Activated T-cell treated with anti-CD3 and anti-CD28 coated beads, Interleukin-2, amount 50 U/mL, for 4 hours (primary cell): ENCODE measurements around the gene RELA. TPM values are rescaled to one million over a fixed set of nuclear protein-coding genes. Genes with fewer than 3 reads are reported as not detected.

Experiments used
- ATAC-seq, 2 donors: fragments of 200-7000 bp; cut with Tn5 transposase; one replicate each; pipeline ENCODE4 v1.10.0; 2021
- DNase-seq: peaks from one replicate; pipeline ENCODE4 v3.0.0-alpha.2; 2020
- H3K27me3 Mint-ChIP-seq: one replicate; pipeline ENCODE4 v1.8.0; 2021; ENCODE audit warnings: low read depth, mixed read lengths
- H3K36me3 Mint-ChIP-seq: one replicate; pipeline ENCODE4 v1.8.0; 2022; ENCODE audit warnings: mixed read lengths; ENCODE audit not compliant: insufficient read depth
- H3K4me1 Mint-ChIP-seq: one replicate; pipeline ENCODE4 v1.8.0; 2021; ENCODE audit warnings: low read depth, mixed read lengths
- H3K4me3 Mint-ChIP-seq: one replicate; pipeline ENCODE4 v1.8.0; 2021; ENCODE audit warnings: mild to moderate bottlenecking, moderate library complexity, mixed read lengths
- H3K9me3 Mint-ChIP-seq: one replicate; pipeline ENCODE4 v1.8.0; 2021; ENCODE audit warnings: mixed read lengths
- total RNA-seq, 3 donors: library from RNA; stranded (reverse); gene quantifications; one replicate each; pipeline ENCODE4 v1.2.1, GENCODE V29; 2021

Gene RELA
- total RNA-seq, 3 donors from 2014 or later, result 108 to 118 (median 111) TPM

DNA sequence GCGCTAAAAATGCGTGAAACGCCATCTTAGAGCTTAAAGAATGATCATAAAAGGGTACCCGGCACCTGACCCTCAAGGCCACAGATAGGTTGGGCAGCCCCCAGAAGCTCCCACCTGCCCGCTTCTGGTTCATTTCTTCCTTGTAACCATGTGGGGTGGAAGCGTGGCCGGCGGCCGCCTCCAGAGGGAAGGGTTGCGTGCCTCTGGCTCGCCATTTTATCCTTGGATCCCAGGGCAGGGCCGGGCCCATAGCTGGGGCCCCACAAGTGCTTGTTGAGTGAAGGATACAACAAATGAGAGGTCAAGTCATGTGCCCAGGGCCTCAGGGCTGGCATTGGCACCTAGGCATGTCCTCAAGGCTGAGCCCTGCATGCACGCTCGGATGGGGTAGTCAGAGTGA lies 41.3 kb downstream of the RELA start:
- ATAC-seq (no peak), DNase-seq (no peak)
- Mint-ChIP-seq H3K4me3 (no peak overlapping the region), H3K9me3 (no peaks in the 10 kb centered on the region), H3K4me1 (peaks cover 24% of the 10 kb centered on the region), H3K36me3 (peaks cover 29% of the 10 kb centered on the region), H3K27me3 (no peaks in the 10 kb centered on the region)

DNA sequence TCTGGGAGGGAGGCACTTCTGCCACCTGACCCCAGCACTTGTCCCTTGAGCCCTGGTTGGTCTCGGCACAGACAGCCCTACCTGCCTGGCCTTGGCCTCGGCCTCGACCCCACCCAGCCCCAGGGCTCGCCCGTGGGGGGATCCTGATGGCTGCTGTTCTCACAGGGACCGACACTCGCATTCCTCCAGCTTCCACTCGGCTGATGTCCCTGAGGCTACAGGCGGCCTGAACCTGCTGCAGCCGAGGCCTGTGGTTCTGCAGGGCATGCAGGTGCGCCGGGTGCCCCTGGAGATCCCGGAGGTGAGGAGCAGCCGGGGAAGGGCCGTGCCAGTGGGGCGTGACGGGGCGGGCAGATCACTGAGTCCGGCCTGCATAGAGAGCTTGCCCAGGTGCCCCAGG lies 42.0 kb downstream of the RELA start:
- no peaks in the 10 kb centered on the region for H3K27me3 Mint-ChIP-seq
- H3K4me1 Mint-ChIP-seq, result peaks cover 18% of the 10 kb centered on the region
- peaks cover 25% of the 10 kb centered on the region for H3K36me3 Mint-ChIP-seq
- H3K4me3 Mint-ChIP-seq, result no peak overlapping the region
- H3K9me3 Mint-ChIP-seq, result no peaks in the 10 kb centered on the region
- ATAC-seq, result no peak
- DNase-seq, result no peak

DNA sequence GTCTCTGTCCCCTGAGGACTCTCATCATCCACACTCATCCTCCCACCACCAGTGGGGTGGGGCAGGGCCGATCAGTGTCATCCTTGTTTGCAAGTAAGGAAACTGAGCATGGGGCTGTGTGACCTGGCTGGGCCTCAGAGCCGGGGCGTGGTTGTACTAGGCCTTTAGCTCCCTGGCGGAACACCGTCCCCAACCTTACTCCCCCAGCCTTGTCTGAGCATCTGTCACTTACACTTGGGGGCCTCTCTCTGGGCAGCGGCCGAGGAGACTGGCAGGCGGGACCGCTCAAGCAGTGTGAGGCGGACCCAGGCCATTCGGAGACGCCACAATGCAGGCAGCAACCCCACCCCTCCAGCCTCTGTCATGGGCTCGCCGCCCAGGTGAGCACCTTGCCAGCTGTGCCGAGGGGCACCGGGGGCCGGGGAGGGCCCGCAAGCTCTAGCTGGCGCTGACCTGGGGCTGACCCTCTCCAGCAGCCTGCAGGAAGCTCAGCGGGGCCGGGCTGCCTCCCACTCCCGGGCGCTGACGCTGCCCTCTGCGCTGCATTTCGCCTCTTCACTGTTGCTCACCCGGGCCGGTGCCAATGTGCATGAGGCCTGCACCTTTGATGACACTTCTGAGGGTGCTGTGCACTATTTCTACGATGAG lies 43.3 kb downstream of the RELA start:
- peaks cover 24% of the 10 kb centered on the region for H3K36me3 Mint-ChIP-seq
- H3K9me3 Mint-ChIP-seq, result no peaks in the 10 kb centered on the region
- peaks cover 18% of the 10 kb centered on the region for H3K4me1 Mint-ChIP-seq
- ATAC-seq (no peak), DNase-seq (no peak)
- peak overlapping the region; percentile 19 for H3K4me3 Mint-ChIP-seq
- H3K27me3 Mint-ChIP-seq, result no peaks in the 10 kb centered on the region

DNA sequence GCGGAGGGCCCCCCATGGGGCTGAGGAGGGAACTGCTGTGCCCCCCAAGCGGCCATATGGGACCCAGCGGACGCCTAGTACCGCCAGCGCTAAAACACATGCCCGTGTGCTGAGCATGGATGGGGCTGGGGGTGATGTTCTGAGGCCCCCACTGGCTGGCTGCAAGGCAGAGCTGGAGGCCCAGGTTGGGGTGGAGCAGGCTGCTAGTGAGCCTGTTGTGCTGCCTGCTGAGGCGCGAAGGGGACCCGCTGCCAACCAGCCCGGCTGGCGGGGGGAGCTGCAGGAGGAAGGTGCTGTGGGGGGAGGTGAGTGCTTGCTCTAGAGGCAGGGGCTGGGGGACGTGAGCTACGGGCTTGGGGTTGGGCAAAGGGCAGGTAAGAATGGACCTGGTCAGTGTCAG lies 44.0 kb downstream of the RELA start:
- ATAC-seq, result no peak
- peaks cover 21% of the 10 kb centered on the region for H3K36me3 Mint-ChIP-seq
- H3K9me3 Mint-ChIP-seq, result no peaks in the 10 kb centered on the region
- DNase-seq, result no peak
- H3K4me1 Mint-ChIP-seq, result peaks cover 18% of the 10 kb centered on the region
- H3K4me3 Mint-ChIP-seq, result no peak overlapping the region
- H3K27me3 Mint-ChIP-seq, result no peaks in the 10 kb centered on the region

DNA sequence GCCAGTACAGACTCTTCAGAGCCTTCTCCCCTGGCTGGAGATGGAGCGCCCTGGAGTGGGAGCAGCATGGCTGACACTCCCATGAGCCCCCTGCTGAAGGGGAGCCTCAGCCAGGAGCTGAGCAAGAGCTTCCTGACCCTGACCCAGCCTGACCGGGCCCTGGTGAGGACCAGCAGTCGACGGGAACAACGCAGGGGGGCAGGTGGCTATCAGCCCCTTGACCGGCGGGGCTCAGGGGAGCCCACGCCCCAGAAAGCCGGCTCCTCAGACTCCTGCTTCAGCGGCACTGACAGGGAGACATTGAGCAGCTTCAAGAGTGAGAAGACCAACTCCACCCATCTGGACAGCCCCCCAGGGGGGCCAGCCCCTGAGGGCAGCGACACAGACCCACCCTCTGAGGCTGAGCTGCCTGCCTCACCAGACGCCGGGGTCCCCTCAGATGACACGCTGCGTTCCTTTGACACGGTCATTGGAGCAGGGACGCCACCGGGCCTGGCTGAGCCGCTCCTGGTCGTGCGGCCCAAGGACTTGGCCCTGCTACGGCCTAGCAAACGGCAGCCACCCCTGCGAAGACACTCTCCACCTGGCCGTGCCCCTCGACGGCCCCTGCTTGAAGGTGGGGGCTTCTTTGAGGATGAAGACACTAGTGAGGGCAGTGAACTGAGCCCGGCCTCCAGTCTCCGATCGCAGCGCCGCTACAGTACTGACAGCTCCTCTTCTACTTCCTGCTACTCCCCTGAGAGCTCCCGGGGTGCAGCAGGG lies 44.5 kb downstream of the RELA start:
- Mint-ChIP-seq H3K36me3 (peaks cover 21% of the 10 kb centered on the region), H3K4me1 (peaks cover 20% of the 10 kb centered on the region), H3K9me3 (no peaks in the 10 kb centered on the region), H3K27me3 (no peaks in the 10 kb centered on the region), H3K4me3 (peak overlapping the region; percentile 95)
- ATAC-seq, result no peak
- no peak for DNase-seq

DNA sequence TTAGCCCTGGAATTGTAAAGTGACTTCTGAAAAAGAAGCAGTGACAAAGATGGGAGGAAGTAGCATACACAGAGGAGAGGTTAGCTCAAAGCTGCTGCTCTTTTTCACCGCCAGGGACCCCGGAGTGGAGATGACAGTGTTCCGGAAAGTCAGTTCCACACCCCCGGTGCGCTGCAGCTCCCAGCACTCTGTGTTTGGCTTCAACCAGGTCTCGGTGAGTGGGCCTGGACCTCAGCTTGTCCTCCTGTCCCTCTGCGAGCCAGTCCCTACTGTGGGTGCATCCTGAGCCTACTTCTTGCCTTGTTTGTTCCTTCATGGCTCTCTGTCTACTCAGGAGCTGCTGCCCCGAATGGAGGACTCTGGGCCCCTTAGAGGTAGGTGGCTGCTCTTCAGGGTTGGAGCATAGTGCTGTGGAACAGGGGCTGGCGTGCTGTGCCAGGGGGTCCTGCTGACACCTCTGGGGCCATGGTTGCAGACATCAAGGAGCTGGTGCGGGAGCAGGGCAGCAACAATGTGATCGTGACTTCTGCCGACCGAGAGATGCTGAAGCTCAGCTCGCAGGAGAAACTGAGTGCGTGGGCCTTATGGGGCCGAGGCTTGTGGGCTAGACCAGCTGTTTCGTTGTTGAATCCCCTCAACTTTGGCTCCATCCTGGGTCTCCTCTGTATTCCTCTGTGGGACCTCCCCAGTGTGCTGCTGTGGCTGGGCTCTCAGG lies 45.4 kb downstream of the RELA start:
- DNase-seq (no peak), ATAC-seq (no peak)
- Mint-ChIP-seq H3K9me3 (no peaks in the 10 kb centered on the region), H3K27me3 (no peaks in the 10 kb centered on the region), H3K36me3 (peaks cover 17% of the 10 kb centered on the region), H3K4me3 (peak overlapping the region; percentile 95), H3K4me1 (peaks cover 27% of the 10 kb centered on the region)

DNA sequence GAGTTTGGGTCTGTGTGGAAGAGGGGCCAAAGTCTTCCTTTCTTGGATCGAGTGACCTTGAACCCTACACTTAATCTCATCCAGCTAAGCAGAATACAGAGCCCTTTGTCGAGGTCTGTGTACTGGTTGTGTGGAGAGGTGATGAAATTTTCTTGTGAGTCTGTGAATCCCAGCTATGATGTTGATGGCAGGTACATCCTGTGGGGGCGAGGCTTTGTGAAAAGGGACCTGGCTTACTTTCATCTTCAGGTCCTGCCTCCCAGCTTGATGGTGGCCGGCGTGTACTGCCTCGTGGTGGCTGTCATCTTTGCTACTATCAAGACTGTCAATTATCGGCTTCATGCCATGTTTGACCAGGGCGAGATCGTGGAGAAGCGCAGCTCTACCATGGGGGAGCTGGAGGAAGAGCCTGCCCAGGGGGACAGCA lies 46.1 kb downstream of the RELA start:
- ATAC-seq (no peak), DNase-seq (no peak)
- no peaks in the 10 kb centered on the region for H3K27me3 Mint-ChIP-seq
- peaks cover 17% of the 10 kb centered on the region for H3K36me3 Mint-ChIP-seq
- peaks cover 33% of the 10 kb centered on the region for H3K4me1 Mint-ChIP-seq
- no peaks in the 10 kb centered on the region for H3K9me3 Mint-ChIP-seq
- H3K4me3 Mint-ChIP-seq, result peak overlapping the region; percentile 95

DNA sequence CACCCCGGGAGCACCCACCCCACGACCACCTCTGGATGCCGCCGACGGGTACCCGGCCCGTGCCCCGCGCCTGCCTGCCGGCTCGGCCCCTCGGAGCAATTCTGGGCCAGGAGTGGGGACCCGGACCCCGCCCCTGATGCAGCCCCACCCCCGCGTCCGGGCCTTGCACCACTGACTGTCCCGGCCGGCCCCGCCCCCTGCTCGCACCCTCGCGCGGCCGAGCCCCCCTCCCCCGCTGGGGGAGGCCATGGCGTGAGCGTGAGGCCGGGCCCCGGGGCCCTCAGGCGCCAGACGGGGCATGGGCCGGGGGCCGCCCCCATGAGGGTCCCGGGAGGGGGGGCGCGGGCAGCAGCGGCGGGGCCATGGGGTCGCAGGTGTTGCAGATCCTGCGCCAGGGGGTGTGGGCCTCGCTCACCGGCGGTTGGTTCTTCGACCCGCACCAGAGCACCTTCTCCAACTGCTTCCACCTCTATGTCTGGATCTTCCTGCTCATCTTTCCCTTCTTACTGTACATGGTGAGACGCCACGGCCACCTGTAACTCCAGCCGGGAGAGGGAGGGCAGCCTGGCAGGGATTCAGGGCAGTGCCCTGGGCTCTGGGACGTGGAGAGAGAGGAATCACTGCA lies 46.7 kb downstream of the RELA start:
- no peaks in the 10 kb centered on the region for H3K9me3 Mint-ChIP-seq
- no peak for DNase-seq
- H3K4me3 Mint-ChIP-seq, result peak overlapping the region; percentile 95
- peak in 1 of 2 donors; percentile 0 for ATAC-seq
- peaks cover 38% of the 10 kb centered on the region for H3K4me1 Mint-ChIP-seq
- H3K36me3 Mint-ChIP-seq, result peaks cover 14% of the 10 kb centered on the region
- no peaks in the 10 kb centered on the region for H3K27me3 Mint-ChIP-seq

DNA sequence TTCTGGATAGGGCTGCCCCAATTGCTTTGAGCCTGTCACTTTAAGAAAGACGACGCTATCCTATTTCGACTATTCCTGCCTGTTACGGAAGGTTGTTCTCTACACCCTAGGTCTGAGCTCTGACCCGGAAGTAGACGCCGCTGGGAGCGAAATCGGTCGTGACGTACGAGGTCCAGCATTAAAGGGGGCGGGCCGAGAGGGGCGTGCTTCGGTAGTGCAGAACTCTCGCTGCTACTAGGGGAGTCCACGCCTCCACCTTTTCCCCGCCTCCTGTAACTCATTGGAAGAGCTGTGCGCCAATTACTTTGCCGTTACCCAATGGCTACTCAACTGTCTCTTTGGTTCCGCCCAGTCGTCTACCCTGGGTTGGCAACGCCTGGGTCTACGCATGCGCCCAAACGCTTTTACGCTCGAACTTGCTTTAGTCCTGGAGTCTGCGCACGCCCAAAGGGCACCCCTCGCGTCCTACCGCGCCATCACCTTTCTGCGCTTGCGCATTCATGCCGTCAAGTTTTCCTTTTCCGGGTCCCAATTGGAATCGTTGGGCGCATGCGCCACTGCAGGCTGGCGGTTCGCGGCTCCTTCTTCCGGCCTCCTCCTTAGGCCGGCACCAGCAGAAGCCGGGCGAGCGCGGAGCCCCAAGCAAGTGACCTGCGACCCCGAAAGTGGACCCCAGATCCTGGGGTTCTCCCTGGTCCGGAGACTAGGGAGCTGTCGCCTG lies 47.3 kb downstream of the RELA start, which contains the start of gene PCNX3:
Gene PCNX3 (plus strand): TSS at position 548 of the 721 bp plus-strand sequence. CDS start 536 bp downstream, outside the sequence.
- peaks cover 13% of the 10 kb centered on the region for H3K36me3 Mint-ChIP-seq
- H3K4me1 Mint-ChIP-seq, result peaks cover 43% of the 10 kb centered on the region
- H3K9me3 Mint-ChIP-seq, result no peaks in the 10 kb centered on the region
- peak within 1 kb of the TSS; percentile 95 for H3K4me3 Mint-ChIP-seq
- DNase-seq (peak; percentile 100), ATAC-seq (peak; percentile 89 to 90)
- no peaks in the 10 kb centered on the region for H3K27me3 Mint-ChIP-seq

DNA sequence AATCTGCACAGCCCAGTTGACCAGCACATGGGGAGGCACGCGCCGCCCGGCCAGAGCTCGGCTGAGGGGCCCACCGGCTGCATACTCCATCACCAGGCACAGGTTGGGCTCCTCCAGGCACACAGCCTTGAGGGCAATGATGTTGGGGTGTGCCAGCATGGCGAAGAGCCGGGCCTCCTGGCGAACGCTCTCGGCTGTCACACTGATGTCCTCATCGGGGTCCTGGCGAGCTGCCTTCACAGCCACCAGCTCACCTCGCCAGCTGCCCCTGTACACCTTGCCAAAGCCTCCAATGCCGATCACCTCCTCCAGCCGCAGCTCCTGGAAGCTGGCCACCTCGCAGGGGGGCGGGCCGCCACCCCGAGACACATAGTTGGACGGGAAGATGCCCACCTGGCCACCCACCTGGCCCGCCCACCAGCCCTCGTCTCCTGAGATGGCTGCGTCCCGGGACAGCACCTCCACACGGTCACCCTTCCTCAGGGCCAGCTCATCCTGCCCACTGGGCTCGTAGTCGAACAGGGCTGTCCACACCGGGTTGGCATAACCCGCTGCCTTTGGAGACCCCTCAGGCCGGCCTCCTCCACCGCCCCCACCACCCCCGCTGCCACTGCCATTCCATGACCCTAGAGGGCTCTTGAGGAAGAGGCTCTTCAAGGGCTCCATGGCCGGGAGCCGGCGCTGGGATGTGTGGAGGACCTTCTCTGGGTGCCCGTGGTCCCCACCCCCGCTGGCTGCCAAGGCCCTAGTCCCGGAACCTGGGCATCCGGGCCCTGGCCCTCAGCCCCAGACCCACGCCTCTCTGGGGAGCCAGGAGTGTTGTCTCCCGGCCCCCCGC lies 49.4 kb downstream of the RELA start:
- peak; percentile 19 for DNase-seq
- Mint-ChIP-seq H3K27me3 (no peaks in the 10 kb centered on the region), H3K4me3 (peak overlapping the region; percentile 94)

DNA sequence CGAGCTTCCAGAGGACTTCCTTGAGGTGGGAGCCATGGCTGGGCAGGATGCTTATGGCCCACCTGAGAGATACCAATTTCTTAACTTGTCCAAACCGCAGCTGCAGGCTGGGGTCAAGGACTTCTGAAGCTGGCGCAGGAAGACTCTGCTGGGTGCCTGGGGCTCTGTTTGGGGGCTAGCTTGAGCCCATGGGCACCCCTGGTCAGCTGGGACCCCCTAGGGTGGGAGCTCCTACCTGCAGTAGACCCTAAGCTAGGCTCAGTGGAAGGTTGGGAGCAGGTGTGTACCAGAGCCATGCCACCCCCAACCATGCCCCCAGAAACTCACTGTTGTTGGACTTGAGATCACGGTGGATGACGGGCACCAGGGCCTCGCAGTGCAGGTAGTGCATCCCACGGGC lies 50.0 kb downstream of the RELA start:
- DNase-seq, result no peak
- H3K4me1 Mint-ChIP-seq, result peaks cover 54% of the 10 kb centered on the region
- no peaks in the 10 kb centered on the region for H3K27me3 Mint-ChIP-seq
- ATAC-seq, result no peak
- peak overlapping the region; percentile 94 for H3K4me3 Mint-ChIP-seq
- H3K36me3 Mint-ChIP-seq, result peaks cover 9% of the 10 kb centered on the region
- H3K9me3 Mint-ChIP-seq, result no peaks in the 10 kb centered on the region

More for the DNA sequence above, 49.4 kb downstream of the RELA start:
- Mint-ChIP-seq H3K36me3 (peaks cover 9% of the 10 kb centered on the region), H3K4me1 (peaks cover 55% of the 10 kb centered on the region), H3K9me3 (no peaks in the 10 kb centered on the region)
- no peak for ATAC-seq

DNA sequence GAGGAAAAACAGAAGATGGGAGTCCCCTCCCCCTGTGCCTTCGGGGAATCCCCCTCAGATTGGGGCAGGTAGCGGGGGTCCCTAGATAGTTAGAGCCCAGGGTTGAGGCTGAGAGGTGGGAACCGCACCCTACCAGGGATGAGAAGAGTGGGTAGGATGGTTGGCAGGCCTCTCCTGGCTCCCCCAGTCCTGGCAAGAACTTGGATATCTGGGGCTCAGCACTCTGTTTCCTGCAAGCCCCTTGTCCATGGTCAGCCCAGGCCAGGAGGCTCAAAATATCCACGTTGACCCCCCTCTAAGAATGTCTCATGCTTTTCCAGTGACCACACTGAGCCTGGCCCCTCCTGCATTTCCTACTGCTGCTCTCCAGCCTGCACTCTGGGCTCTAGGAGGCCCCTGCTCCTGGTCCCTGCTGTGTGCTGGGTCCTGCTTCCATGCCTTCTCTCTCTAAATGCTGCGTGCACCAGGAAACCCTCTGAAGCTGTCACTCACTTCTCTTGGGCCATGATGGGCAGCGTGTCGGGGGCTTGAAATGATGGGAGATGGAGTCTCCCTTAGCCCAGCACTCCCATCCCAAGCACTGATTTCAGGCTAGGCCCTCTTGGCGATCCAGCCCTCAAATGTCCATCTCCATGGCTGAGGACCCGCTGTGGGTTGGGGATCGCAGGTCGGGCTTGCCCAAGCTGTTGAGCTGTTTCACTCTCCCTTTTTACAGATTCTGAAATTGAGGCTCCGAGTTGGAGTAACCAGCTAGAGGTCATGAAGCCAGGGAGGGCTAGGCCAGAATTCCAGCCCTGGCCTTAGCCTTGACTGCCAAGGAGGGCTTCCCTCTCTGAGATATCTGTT lies 50.7 kb downstream of the RELA start:
- Mint-ChIP-seq H3K27me3 (no peaks in the 10 kb centered on the region), H3K4me3 (peak overlapping the region; percentile 94), H3K4me1 (peaks cover 47% of the 10 kb centered on the region), H3K9me3 (no peaks in the 10 kb centered on the region), H3K36me3 (peaks cover 12% of the 10 kb centered on the region)
- no peak for DNase-seq
- no peak for ATAC-seq
